ENCODE results near the gene ALDH8A1.

Gene ALDH8A1

GRCh38 chr6:134992155-134992554, 42.3 kb upstream of the ALDH8A1 start:
- no peak for TF ChIP-seq CTCF (IDR thresholded peaks at IDR 0.05; ENCODE audit: insufficient read depth, low read length, poor library complexity, severe bottlenecking)
- Histone ChIP-seq H3K27me3 (replicated peaks; ENCODE audit: control insufficient read depth, insufficient read depth, low read length) (no peaks in the 10 kb centered on the region), H3K36me3 (ENCODE audit: control insufficient read depth, insufficient read depth, low read length) (peaks cover 2% of the 10 kb centered on the region), H3K4me3 (replicated peaks; ENCODE audit: low read depth, low read length) (no peak overlapping the region)
- no peak for DNase-seq (ENCODE audit: extremely low read depth, insufficient read length)

GRCh38 chr6:134990262-134990661, 40.4 kb upstream of the ALDH8A1 start:
- DNase-seq (ENCODE audit: extremely low read depth, insufficient read length) = no peak
- no peak for TF ChIP-seq CTCF (IDR thresholded peaks at IDR 0.05; ENCODE audit: insufficient read depth, low read length, poor library complexity, severe bottlenecking)
- H3K4me3 ChIP-seq (replicated peaks; ENCODE audit: low read depth, low read length) = no peak overlapping the region

GRCh38 chr6:134984821-134985220, 34.9 kb upstream of the ALDH8A1 start:
- Histone ChIP-seq H3K27me3 (replicated peaks; ENCODE audit: control insufficient read depth, insufficient read depth, low read length) (no peaks in the 10 kb centered on the region), H3K36me3 (ENCODE audit: control insufficient read depth, insufficient read depth, low read length) (peaks cover 1% of the 10 kb centered on the region), H3K4me3 (replicated peaks; ENCODE audit: low read depth, low read length) (no peak overlapping the region)
- TF ChIP-seq CTCF (IDR thresholded peaks at IDR 0.05; ENCODE audit: insufficient read depth, low read length, poor library complexity, severe bottlenecking) = no peak
- DNase-seq (ENCODE audit: extremely low read depth, insufficient read length) = no peak

More at GRCh38 chr6:134990262-134990661, 40.4 kb upstream of the ALDH8A1 start:
- Histone ChIP-seq H3K27me3 (replicated peaks; ENCODE audit: control insufficient read depth, insufficient read depth, low read length) (no peaks in the 10 kb centered on the region), H3K36me3 (ENCODE audit: control insufficient read depth, insufficient read depth, low read length) (no peaks in the 10 kb centered on the region; the same call in none of the 2 replicates)

- Histone ChIP-seq H3K27me3 (replicated peaks; ENCODE audit: control insufficient read depth, insufficient read depth, low read length) (no peaks in the 10 kb centered on the region), H3K4me3 (replicated peaks; ENCODE audit: low read depth, low read length) (no peak overlapping the region), H3K36me3 (ENCODE audit: control insufficient read depth, insufficient read depth, low read length) (peaks cover 1% of the 10 kb centered on the region)
- no peak for TF ChIP-seq CTCF (IDR thresholded peaks at IDR 0.05; ENCODE audit: insufficient read depth, low read length, poor library complexity, severe bottlenecking)
- DNase-seq (ENCODE audit: extremely low read depth, insufficient read length) = no peak
Observed at GRCh38 chr6:134983823-134984222, 33.9 kb upstream of the ALDH8A1 start.

GRCh38 chr6:134982161-134982560, 32.3 kb upstream of the ALDH8A1 start:
- Histone ChIP-seq H3K4me3 (replicated peaks; ENCODE audit: low read depth, low read length) (no peak overlapping the region), H3K27me3 (replicated peaks; ENCODE audit: control insufficient read depth, insufficient read depth, low read length) (no peaks in the 10 kb centered on the region), H3K36me3 (ENCODE audit: control insufficient read depth, insufficient read depth, low read length) (peaks cover 1% of the 10 kb centered on the region)
- no peak for TF ChIP-seq CTCF (IDR thresholded peaks at IDR 0.05; ENCODE audit: insufficient read depth, low read length, poor library complexity, severe bottlenecking)
- no peak for DNase-seq (ENCODE audit: extremely low read depth, insufficient read length)

- H3K36me3 ChIP-seq (ENCODE audit: control insufficient read depth, insufficient read depth, low read length) = peaks cover 1% of the 10 kb centered on the region
- DNase-seq (ENCODE audit: extremely low read depth, insufficient read length) = no peak
- no peak for TF ChIP-seq CTCF (IDR thresholded peaks at IDR 0.05; ENCODE audit: insufficient read depth, low read length, poor library complexity, severe bottlenecking)
- no peaks in the 10 kb centered on the region for H3K27me3 ChIP-seq (replicated peaks; ENCODE audit: control insufficient read depth, insufficient read depth, low read length)
- no peak overlapping the region for H3K4me3 ChIP-seq (replicated peaks; ENCODE audit: low read depth, low read length)
Observed at GRCh38 chr6:134980846-134981245, 30.9 kb upstream of the ALDH8A1 start.

Data from GM06990 (cell line).